Measurements from ENCODE around the gene NFKBIB. TPM values are rescaled to one million over a fixed set of nuclear protein-coding genes. Genes with fewer than 3 reads are reported as not detected.

Gene NFKBIB
- total and polyA plus RNA-seq, 2 of the 13 experiments (the other 11 are each of a cell fraction or from before 2014, with no cell fraction given) = 8.6 to 14.9 TPM

GRCh38 chr19:38900202-38900629, 447 bp downstream of the NFKBIB start (continued):
- TF ChIP-seq ZNF703 (CRISPR knock-in tag; IDR thresholded peaks at IDR 0.05; ENCODE audit: borderline replicate concordance) (no peak), ZNF350 (CRISPR knock-in tag; IDR thresholded peaks at IDR 0.05; ENCODE audit: borderline replicate concordance, low read depth) (no peak), KLF12 (CRISPR knock-in tag; IDR thresholded peaks at IDR 0.05; ENCODE audit: borderline replicate concordance) (no peak), ZNF44 (CRISPR knock-in tag; IDR thresholded peaks at IDR 0.05) (no peak), HMGXB3 (CRISPR knock-in tag; IDR thresholded peaks at IDR 0.05; ENCODE audit: borderline replicate concordance) (0 out of 2 replicates have a peak, but pooled peaks have one; percentile 7), THAP9 (CRISPR knock-in tag; IDR thresholded peaks at IDR 0.05; ENCODE audit: borderline replicate concordance) (no peak), KMT2B (CRISPR knock-in tag; IDR thresholded peaks at IDR 0.05) (no peak), ZNF234 (CRISPR knock-in tag; conservative IDR thresholded peaks at IDR 0.05) (no peak), ZNF777 (CRISPR knock-in tag; IDR thresholded peaks at IDR 0.05) (no peak), ZNF720 (CRISPR knock-in tag; IDR thresholded peaks at IDR 0.05) (no peak), IRF2 (CRISPR knock-in tag; IDR thresholded peaks at IDR 0.05) (no peak; the same call in 1 of the 2 replicates), ZNF672 (CRISPR knock-in tag; IDR thresholded peaks at IDR 0.05) (no peak), GFI1 (CRISPR knock-in tag; IDR thresholded peaks at IDR 0.05; ENCODE audit: borderline replicate concordance) (no peak), ZNF775 (CRISPR knock-in tag; IDR thresholded peaks at IDR 0.05; ENCODE audit: borderline replicate concordance) (no peak), ZSCAN20 (CRISPR knock-in tag; IDR thresholded peaks at IDR 0.05; ENCODE audit: borderline replicate concordance) (0 out of 2 replicates have a peak, but pooled peaks have one; percentile 41), ZNF510 (CRISPR knock-in tag; IDR thresholded peaks at IDR 0.05; ENCODE audit: low read depth) (no peak), IRF9 (CRISPR knock-in tag; IDR thresholded peaks at IDR 0.05; ENCODE audit: borderline replicate concordance) (no peak), ZSCAN30 (CRISPR knock-in tag; IDR thresholded peaks at IDR 0.05) (no peak), TRIM22 (IDR thresholded peaks at IDR 0.05) (no peak), NCOA1 (CRISPR knock-in tag; IDR thresholded peaks at IDR 0.05) (no peak)
